Mammary epithelial cell (primary cell): ENCODE data around the gene BCAS3.

ENCODE experiments used
- EZH2 ChIP-seq: IDR thresholded peaks from 2 replicates; pipeline ENCODE4 v1.6.1; 2012; ENCODE audit warnings: low read length, inconsistent platforms, borderline replicate concordance
- TF ChIP-seq, protein P1 (sequence below), 2 donors: IDR thresholded peaks in 1 of 2; conservative IDR thresholded peaks in 1 of 2; 2 replicates each; pipeline ENCODE4 v1.5.1; 2011 to 2012; ENCODE audit warnings: inconsistent platforms in 2 of 2, low read length in 2 of 2, mild to moderate bottlenecking in 2 of 2, control low read depth in 1 of 2, low read depth in 1 of 2; ENCODE audit not compliant: insufficient read depth in 1 of 2; ENCODE audit errors: extremely low read depth in 1 of 2

DNA sequence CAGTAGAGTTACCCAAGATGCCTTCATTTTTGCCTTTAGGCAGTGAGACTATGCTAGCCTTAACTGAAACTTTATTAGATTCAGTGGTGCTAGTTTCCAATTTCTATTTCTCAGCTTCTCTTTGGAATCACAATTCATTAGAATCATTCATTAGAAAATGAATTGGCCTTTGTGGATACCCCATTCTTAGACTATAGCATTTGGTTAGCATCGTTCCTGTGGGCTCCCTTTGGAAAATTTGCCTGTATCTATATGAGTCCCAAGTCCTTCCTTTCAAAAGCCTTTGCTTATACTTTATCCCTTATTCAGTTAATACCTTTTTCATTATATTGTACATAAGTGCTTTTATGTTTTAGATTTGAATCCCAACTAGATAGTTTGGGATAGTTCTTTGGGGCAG lies 535.0 kb downstream of the BCAS3 start:
- TF ChIP-seq, protein P1, sequence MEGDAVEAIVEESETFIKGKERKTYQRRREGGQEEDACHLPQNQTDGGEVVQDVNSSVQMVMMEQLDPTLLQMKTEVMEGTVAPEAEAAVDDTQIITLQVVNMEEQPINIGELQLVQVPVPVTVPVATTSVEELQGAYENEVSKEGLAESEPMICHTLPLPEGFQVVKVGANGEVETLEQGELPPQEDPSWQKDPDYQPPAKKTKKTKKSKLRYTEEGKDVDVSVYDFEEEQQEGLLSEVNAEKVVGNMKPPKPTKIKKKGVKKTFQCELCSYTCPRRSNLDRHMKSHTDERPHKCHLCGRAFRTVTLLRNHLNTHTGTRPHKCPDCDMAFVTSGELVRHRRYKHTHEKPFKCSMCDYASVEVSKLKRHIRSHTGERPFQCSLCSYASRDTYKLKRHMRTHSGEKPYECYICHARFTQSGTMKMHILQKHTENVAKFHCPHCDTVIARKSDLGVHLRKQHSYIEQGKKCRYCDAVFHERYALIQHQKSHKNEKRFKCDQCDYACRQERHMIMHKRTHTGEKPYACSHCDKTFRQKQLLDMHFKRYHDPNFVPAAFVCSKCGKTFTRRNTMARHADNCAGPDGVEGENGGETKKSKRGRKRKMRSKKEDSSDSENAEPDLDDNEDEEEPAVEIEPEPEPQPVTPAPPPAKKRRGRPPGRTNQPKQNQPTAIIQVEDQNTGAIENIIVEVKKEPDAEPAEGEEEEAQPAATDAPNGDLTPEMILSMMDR (conservative IDR thresholded peaks at IDR 0.05 in 1 of 2, IDR thresholded peaks at IDR 0.05 in 1 of 2; ENCODE audit: extremely low read depth in 1 of 2, insufficient read depth in 1 of 2, low read depth in 1 of 2, low read length in 2 of 2) = no peak
- TF ChIP-seq EZH2 = no peak
